ENCODE measurements around the gene ZBED5.
"Not testable (repeated sequence)": the region's sequence is repeated elsewhere in the genome, so short reads cannot be mapped to it uniquely, and the experiment has no call there.

The ZBED5 gene

GRCh38 chr11:10857709-10858438 lies at the start of gene ZBED5:
TSS of gene ZBED5 (minus strand) at chr11:10858053. CDS start at chr11:10854945, 3,108 bp downstream.
- peak; percentile 96 for FAIRE-seq
- DNase-seq (ENCODE audit: extremely low spot score, insufficient read length, low read depth), result peak; percentile 80

GRCh38 chr11:10906521-10906920 lies 48.7 kb upstream of the ZBED5 start:
- DNase-seq (ENCODE audit: extremely low spot score, insufficient read length, low read depth) (no peak), FAIRE-seq (no peak)

DNA sequence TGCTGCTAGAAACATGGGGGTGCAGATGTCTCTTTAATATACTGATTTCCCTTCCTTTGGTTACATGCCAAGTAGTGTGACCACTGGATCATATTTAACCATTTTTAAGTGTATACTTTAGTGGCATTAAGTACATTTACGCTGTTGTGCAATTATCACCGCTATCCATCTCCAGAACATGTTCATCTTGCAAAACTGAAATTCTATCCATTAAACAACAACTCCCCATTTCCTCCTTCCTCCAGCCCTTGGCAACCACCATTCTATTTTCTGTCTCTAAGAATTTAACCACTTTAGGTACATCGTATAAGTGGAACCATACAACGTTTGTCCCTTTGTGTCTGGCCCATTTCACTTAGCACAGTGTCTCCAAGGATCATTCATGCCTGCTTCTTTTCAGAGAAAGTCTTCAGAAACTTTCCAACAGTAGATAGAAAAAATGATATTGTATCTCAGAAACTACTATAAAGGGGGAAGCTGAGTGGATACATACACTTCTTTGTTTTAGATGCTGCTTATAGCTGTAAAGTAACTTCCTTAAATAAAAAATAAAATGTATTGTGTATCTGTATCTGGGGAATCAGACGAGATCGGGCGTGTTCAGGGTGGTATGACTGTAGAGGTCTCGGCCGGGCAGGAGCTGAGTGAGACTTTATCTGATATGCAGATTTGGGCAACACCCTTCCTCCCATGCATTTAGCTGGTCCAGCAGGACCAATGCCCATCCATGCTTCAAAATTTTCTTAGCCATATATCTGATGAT lies 44.6 kb upstream of the ZBED5 start:
- FAIRE-seq (no peak), DNase-seq (ENCODE audit: extremely low spot score, insufficient read length, low read depth) (no peak)

DNA sequence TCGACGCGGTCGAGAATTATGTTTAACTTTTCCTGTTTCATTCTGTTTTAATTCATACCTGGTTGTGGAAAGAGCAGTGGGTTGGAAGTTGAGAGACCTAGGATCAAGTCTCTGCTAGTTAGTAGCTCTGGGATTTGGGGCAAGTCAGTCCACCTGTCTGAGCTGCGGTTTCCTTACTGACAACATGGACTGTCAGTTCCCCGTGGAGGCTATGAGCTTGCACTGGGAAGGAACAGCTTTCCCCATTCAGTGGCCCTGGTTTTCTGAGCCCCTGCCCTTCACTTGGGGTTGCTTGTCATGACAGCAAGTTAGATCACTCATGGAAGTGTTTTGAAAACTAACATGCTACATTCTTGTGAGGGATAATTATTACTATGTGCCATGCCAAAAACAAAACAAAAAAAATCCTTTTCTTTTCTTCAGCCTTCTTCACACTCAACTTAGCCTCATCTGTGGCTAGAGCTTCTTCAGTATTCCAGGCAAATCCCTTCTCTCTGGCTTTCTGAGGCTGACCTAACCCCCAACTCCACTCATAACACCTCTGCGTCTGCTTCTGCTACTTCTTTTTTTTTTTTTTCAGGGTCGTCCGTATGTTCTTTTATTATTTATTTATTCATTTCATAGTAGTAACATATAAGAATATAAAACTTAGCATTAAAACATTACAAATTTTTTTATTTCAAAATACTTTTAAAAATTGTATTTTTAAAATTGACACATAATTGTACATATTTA lies 43.0 kb upstream of the ZBED5 start:
- FAIRE-seq (no peak), DNase-seq (ENCODE audit: extremely low spot score, insufficient read length, low read depth) (no peak)

DNA sequence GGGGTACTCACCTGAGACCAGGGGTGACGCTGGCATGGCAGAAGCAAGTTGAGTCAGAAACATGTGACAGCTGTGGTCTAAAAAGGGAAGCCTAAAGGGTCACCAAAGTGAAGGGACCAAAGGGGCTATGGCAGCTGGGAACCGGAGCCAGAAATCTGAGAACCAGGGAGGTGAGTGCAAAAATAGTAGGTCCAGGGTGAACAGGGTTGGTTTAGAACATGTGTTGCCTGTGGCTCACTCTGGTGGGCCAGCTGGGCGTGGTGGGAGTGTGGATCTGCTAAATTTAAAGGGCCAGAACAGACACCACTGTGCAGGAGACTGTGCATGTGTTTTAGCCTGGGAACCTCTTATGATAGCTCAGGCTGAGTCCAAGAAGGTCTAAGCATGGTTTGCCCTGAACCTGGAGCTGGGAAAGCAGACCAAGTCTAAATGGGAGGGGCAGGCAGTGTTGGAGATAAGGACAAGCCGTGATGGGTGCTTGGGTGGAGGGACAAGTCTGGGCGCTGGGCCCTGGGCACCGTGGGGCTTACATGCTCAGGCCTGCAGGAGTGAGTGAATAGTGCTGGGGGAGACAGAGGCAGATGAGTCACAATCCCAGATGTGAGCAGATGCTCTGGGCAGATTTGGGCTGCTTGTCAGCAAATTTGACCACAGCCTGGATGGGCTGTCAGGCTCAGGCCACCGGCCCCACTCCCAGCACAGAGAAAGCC lies 41.4 kb upstream of the ZBED5 start:
- DNase-seq (ENCODE audit: extremely low spot score, insufficient read length, low read depth) (no peak), FAIRE-seq (no peak)

DNA sequence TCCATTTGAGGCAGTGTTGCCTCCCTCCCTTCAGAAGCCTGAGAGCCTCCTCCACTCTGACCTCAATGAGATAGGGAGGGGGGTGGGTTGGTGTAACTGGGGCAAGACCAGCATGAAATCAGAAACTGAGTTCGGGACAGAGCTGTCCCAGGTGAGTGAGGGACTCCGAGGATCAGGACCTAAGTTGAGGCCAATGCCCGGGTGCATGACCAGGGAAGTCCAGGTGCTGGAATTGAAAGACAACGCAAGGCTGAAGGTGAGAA lies 40.8 kb upstream of the ZBED5 start:
- FAIRE-seq (no peak), DNase-seq (ENCODE audit: extremely low spot score, insufficient read length, low read depth) (no peak)

- no peak for FAIRE-seq
- no peak for DNase-seq (ENCODE audit: extremely low spot score, insufficient read length, low read depth)
Observed at GRCh38 chr11:10898003-10898762, 40.3 kb upstream of the ZBED5 start.

GRCh38 chr11:10897150-10897549 lies 39.3 kb upstream of the ZBED5 start:
- FAIRE-seq, result no peak
- DNase-seq (ENCODE audit: extremely low spot score, insufficient read length, low read depth), result no peak

DNA sequence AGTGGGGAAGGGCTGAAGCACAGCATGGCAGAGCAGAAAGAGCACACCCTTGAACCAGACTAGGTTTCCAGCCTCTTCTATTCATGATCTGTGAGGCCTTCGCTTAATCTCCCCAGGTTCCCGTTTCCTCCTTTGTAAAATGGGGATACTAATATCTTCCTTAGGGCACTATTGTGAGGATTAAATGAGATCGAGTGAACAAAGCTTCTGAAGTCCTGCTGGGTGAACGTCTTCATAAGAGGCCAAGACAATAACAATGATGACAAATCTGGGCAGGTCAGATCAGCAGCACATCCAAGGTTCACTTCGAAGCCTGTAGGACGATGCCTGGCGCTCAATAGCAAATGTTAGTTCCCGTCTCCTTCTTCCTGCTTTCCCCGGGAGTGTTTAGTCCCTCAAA lies 38.6 kb upstream of the ZBED5 start:
- no peak for FAIRE-seq
- no peak for DNase-seq (ENCODE audit: extremely low spot score, insufficient read length, low read depth)

DNA sequence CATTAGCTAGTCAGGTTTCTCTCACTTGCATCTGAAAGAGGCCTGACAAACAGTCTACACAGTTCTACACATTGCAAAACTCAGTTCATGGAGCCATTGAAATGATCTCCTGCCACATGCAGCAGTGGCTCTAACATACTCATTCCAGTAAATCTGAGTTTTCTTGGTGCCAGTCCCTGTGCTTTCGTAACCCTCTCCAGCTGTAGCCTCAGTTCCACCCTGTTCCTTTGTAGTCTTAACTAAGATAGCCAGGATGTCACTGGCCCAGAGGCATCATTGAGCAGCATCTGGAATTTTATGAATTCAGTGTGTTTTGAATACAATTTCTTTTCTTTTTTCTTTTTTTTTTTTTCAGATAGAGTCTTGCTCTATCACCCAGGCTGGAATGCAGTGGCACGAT lies 37.4 kb upstream of the ZBED5 start:
- no peak for FAIRE-seq

DNA sequence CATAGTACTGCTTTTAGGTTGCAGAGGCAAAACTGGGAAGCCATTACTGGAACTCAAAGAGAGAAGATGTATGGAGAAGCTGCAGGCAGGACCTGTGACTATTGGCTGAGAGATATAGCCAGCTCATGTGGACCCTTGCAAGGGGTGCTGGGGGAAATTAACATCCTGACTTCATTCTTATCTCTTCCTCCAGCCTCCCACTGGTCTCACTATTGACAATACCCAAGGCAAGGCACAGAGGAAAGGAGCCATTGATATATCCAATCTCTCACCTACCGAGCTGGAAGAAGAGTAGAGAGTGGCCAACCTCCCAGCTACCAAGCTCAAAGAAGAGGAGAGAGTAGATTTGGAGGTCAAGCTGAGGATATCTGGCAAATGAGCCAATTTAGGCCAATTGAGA lies 36.8 kb upstream of the ZBED5 start:
- FAIRE-seq, result no peak
- DNase-seq (ENCODE audit: extremely low spot score, insufficient read length, low read depth), result no peak

More for the DNA sequence above, 37.4 kb upstream of the ZBED5 start:
- DNase-seq (ENCODE audit: extremely low spot score, insufficient read length, low read depth), result no peak

GRCh38 chr11:10893714-10894151 lies 35.9 kb upstream of the ZBED5 start:
- no peak for DNase-seq (ENCODE audit: extremely low spot score, insufficient read length, low read depth)
- no peak for FAIRE-seq

DNA sequence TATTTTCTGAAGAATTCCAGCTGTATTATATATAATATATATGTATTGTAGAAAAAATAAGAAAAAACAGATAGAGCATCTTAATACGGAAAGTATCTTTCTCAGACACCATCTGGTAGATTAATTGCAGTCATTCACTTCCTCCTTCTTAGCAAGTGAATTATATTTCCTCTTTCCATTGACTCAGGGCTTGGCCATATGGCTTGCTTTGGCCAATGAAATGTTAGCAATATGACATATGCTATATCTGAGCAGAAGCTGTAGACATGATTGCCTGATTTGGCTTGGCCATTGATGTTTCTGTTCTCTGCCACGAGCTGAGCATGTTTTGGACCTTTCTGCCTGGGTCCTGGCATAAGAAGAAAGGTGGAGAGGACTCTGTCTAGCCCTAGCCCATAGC lies 34.4 kb upstream of the ZBED5 start:
- FAIRE-seq (no peak), DNase-seq (ENCODE audit: extremely low spot score, insufficient read length, low read depth) (no peak)

- no peak for FAIRE-seq
- DNase-seq (ENCODE audit: extremely low spot score, insufficient read length, low read depth), result no peak
Observed at GRCh38 chr11:10891151-10891720, 33.4 kb upstream of the ZBED5 start.

- DNase-seq (ENCODE audit: extremely low spot score, insufficient read length, low read depth); FAIRE-seq: not testable (repeated sequence)
Observed at GRCh38 chr11:10890083-10890482, 32.2 kb upstream of the ZBED5 start.

- FAIRE-seq, result no peak
- no peak for DNase-seq (ENCODE audit: extremely low spot score, insufficient read length, low read depth)
Observed at GRCh38 chr11:10887307-10887706, 29.5 kb upstream of the ZBED5 start.

DNA sequence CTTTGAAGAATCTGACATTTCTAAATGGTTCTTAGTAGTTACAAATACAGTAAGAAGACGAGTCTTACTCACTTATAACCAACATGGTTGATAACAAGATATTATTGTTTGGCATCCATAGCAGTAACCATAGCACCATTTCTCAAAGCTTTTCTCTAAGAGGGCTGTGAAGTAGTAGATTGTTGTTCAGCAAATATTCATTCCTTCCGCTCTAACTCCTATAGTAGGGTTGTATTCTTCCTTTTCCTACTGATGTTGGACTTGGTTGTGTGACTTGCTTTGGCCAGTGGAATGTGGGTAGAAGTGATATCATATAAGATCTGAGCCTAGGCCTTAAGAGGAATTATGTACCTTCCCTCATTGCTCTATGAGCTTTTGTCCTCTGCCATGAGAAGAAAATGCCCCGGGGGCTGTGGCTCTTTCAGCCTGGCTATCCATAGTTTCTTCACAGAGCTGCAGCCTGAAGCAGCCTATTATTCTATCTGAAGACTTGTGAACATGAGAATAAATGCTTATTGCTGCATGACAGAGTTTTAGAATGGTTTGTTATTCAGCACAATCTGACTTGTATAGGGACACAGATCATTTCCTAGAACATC lies 28.9 kb upstream of the ZBED5 start:
- DNase-seq (ENCODE audit: extremely low spot score, insufficient read length, low read depth) (no peak), FAIRE-seq (no peak)

GRCh38 chr11:10885703-10886363 lies 28.0 kb upstream of the ZBED5 start:
- FAIRE-seq, result no peak
- no peak for DNase-seq (ENCODE audit: extremely low spot score, insufficient read length, low read depth)
